Measurements from ENCODE around the gene CDC20.
A peak's percentile ranks its signal among the peaks of the same experiment; 100 is the strongest.

The CDC20 gene

GRCh38 chr1:43358121-43358745 lies 548 bp upstream of the CDC20 start:
- peak overlapping the region; percentile 70 for H3K4me3 ChIP-seq (ENCODE audit: severe bottlenecking)
- peaks cover 39% of the 10 kb centered on the region for H3K36me3 ChIP-seq (ENCODE audit: low read depth)
- H3K27me3 ChIP-seq (ENCODE audit: insufficient read depth, poor library complexity, severe bottlenecking): no peaks in the 10 kb centered on the region
- H3K9me3 ChIP-seq (ENCODE audit: severe bottlenecking): no peaks in the 10 kb centered on the region
- peak overlapping the region; percentile 78 for H3K27ac ChIP-seq (ENCODE audit: poor library complexity, severe bottlenecking)
- DNase-seq (ENCODE audit: low spot score) (no peak), ATAC-seq (ENCODE audit: low read depth) (peak; percentile 15)
- H3K4me1 ChIP-seq (ENCODE audit: insufficient read depth, poor library complexity, severe bottlenecking): peaks cover 19% of the 10 kb centered on the region
- TF ChIP-seq CTCF (IDR thresholded peaks at IDR 0.05; ENCODE audit: poor library complexity, severe bottlenecking): peak; percentile 58

GRCh38 chr1:43359696-43360095 lies 915 bp downstream of the CDC20 start:
- Histone ChIP-seq H3K4me3 (ENCODE audit: severe bottlenecking) (peak overlapping the region; percentile 70), H3K36me3 (ENCODE audit: low read depth) (peaks cover 54% of the 10 kb centered on the region), H3K9me3 (ENCODE audit: severe bottlenecking) (no peaks in the 10 kb centered on the region), H3K27me3 (ENCODE audit: insufficient read depth, poor library complexity, severe bottlenecking) (no peaks in the 10 kb centered on the region), H3K27ac (ENCODE audit: poor library complexity, severe bottlenecking) (peak overlapping the region; percentile 78), H3K4me1 (ENCODE audit: insufficient read depth, poor library complexity, severe bottlenecking) (peaks cover 19% of the 10 kb centered on the region)
- ATAC-seq (ENCODE audit: low read depth) (no peak), DNase-seq (ENCODE audit: low spot score) (no peak)
- TF ChIP-seq CTCF (IDR thresholded peaks at IDR 0.05; ENCODE audit: poor library complexity, severe bottlenecking): no peak

- Histone ChIP-seq H3K9me3 (ENCODE audit: severe bottlenecking) (no peaks in the 10 kb centered on the region), H3K27ac (ENCODE audit: poor library complexity, severe bottlenecking) (peak overlapping the region; percentile 78), H3K4me1 (ENCODE audit: insufficient read depth, poor library complexity, severe bottlenecking) (peaks cover 19% of the 10 kb centered on the region), H3K27me3 (ENCODE audit: insufficient read depth, poor library complexity, severe bottlenecking) (no peaks in the 10 kb centered on the region), H3K4me3 (ENCODE audit: severe bottlenecking) (no peak overlapping the region), H3K36me3 (ENCODE audit: low read depth) (peaks cover 61% of the 10 kb centered on the region)
- DNase-seq (ENCODE audit: low spot score) (no peak), ATAC-seq (ENCODE audit: low read depth) (no peak)
- TF ChIP-seq CTCF (IDR thresholded peaks at IDR 0.05; ENCODE audit: poor library complexity, severe bottlenecking): no peak
Observed at GRCh38 chr1:43360616-43361015, 1.8 kb downstream of the CDC20 start.

GRCh38 chr1:43363283-43363934 lies 4.6 kb downstream of the CDC20 start:
- no peak for TF ChIP-seq CTCF (IDR thresholded peaks at IDR 0.05; ENCODE audit: poor library complexity, severe bottlenecking)
- peaks cover 61% of the 10 kb centered on the region for H3K36me3 ChIP-seq (ENCODE audit: low read depth)

More at GRCh38 chr1:43363283-43363934, 4.6 kb downstream of the CDC20 start:
- Histone ChIP-seq H3K4me3 (ENCODE audit: severe bottlenecking) (no peak overlapping the region), H3K9me3 (ENCODE audit: severe bottlenecking) (no peaks in the 10 kb centered on the region), H3K27me3 (ENCODE audit: insufficient read depth, poor library complexity, severe bottlenecking) (no peaks in the 10 kb centered on the region), H3K4me1 (ENCODE audit: insufficient read depth, poor library complexity, severe bottlenecking) (peaks cover 28% of the 10 kb centered on the region), H3K27ac (ENCODE audit: poor library complexity, severe bottlenecking) (peak overlapping the region; percentile 95)
- no peak for DNase-seq (ENCODE audit: low spot score)
- ATAC-seq (ENCODE audit: low read depth): no peak

All from RWPE2 (cell line).